Right lobe of liver (tissue), 4 donors: ENCODE measurements around the gene TMEM192.

Experiments
- CTCF ChIP-seq, 4 donors: fragments of 200-600 bp in 3 of 4; fragments of 450-650 bp in 1 of 4; IDR thresholded peaks; one replicate each; pipeline versions ENCODE4 v1.5.1 to v1.8.0; 2016 to 2022; ENCODE audit warnings: antibody characterized with exemption in 4 of 4, mild to moderate bottlenecking in 2 of 4
- POLR2A ChIP-seq: fragments of 450-650 bp; IDR thresholded peaks from one replicate; pipeline ENCODE4 v1.6.1; 2017; ENCODE audit warnings: antibody characterized with exemption, mild to moderate bottlenecking
- donor health status: DM: no; HTN: no; CAD: no.
- donor health status: DM: no; HTN: no; CAD: no.
- donor health status: DM: no; HTN: yes; CAD: no.

GRCh38 chr4:165055601-165056000 lies 57.1 kb downstream of the TMEM192 start:
- no peak for TF ChIP-seq POLR2A
- TF ChIP-seq CTCF (IDR thresholded peaks at IDR 0.05), result no peak
